ENCODE measurements around the gene ORMDL3.

- TF ChIP-seq SP1 (IDR thresholded peaks at IDR 0.05) (no peak), ELF4 (IDR thresholded peaks at IDR 0.05) (no peak), HDGF (IDR thresholded peaks at IDR 0.05; ENCODE audit: borderline replicate concordance) (no peak)
- TF ChIP-seq, protein P1, sequence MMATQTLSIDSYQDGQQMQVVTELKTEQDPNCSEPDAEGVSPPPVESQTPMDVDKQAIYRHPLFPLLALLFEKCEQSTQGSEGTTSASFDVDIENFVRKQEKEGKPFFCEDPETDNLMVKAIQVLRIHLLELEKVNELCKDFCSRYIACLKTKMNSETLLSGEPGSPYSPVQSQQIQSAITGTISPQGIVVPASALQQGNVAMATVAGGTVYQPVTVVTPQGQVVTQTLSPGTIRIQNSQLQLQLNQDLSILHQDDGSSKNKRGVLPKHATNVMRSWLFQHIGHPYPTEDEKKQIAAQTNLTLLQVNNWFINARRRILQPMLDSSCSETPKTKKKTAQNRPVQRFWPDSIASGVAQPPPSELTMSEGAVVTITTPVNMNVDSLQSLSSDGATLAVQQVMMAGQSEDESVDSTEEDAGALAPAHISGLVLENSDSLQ (IDR thresholded peaks at IDR 0.05), result no peak
Measured at GRCh38 chr17:39871801-39872200, 55.6 kb downstream of the ORMDL3 start.
